Neural progenitor cell (in vitro differentiated cells): Measurements from ENCODE around the gene DNAH5.

ENCODE experiments used
- CTCF ChIP-seq: fragments of 200-600 bp; sonication (generic); IDR thresholded peaks from 2 replicates; pipeline ENCODE4 v1.5.1; 2017; ENCODE audit warnings: antibody characterized with exemption, mild to moderate bottlenecking
- EZH2phosphoT487 ChIP-seq: fragments of 200-600 bp; sonication (generic); IDR thresholded peaks from 2 replicates; pipeline ENCODE4 v1.6.1; 2017; ENCODE audit warnings: antibody characterized with exemption

- TF ChIP-seq CTCF (no peak), EZH2phosphoT487 (no peak)
Observed at GRCh38 chr5:13992795-13993194, 48.3 kb upstream of the DNAH5 start.
